CD8-positive, alpha-beta memory T cell (primary cell): ENCODE data around the gene PIMREG. TPM values are rescaled to one million over a fixed set of nuclear protein-coding genes. Genes with fewer than 3 reads are reported as not detected.

Source experiments
- CTCF ChIA-PET: fragments of 350-600 bp; sonication (Branson Sonifier 250); formaldehyde crosslinking; loops from one replicate; lab custom pipeline; 2021; ENCODE audit warnings: antibody characterized with exemption; lab: Charles Lee
- POLR2A ChIA-PET: fragments of 350-600 bp; sonication (Branson Sonifier 250); formaldehyde crosslinking; loops from one replicate; lab custom pipeline; 2021; ENCODE audit warnings: antibody characterized with exemption; lab: Charles Lee
- DNase-seq, 5 donors: peaks; one replicate each; pipeline versions ENCODE4 v3.0.0 to v3.0.0-alpha.2; 2020 to 2022; ENCODE audit warnings: mixed read lengths in 1 of 5
- H3K27ac ChIP-seq: one replicate; pipeline ENCODE4 v1.7.0; 2013; ENCODE audit warnings: low read depth, mild to moderate bottlenecking, low read length, moderate library complexity
- H3K27me3 ChIP-seq: 2 replicates; pipeline ENCODE4 v1.7.0; 2013; ENCODE audit warnings: low read length, mild to moderate bottlenecking; ENCODE audit not compliant: insufficient read depth, poor library complexity, severe bottlenecking
- H3K36me3 ChIP-seq: 2 replicates; pipeline ENCODE4 v1.7.0; 2013; ENCODE audit warnings: mild to moderate bottlenecking, low read length, moderate library complexity; ENCODE audit not compliant: insufficient read depth
- H3K4me1 ChIP-seq: 2 replicates; pipeline ENCODE4 v1.7.0; 2013; ENCODE audit warnings: mild to moderate bottlenecking, low read length, moderate library complexity; ENCODE audit not compliant: insufficient read depth
- H3K4me3 ChIP-seq: 2 replicates; pipeline ENCODE4 v1.7.0; 2013; ENCODE audit warnings: mild to moderate bottlenecking, low read length
- H3K9me3 ChIP-seq: 2 replicates; pipeline ENCODE4 v1.7.0; 2013; ENCODE audit warnings: mild to moderate bottlenecking, low read length
- H3K27ac Mint-ChIP-seq, 8 donors: one replicate each; pipeline ENCODE4 v1.8.0; 2020 to 2021; ENCODE audit warnings: mixed read lengths in 8 of 8, mild to moderate bottlenecking in 6 of 8, inconsistent platforms in 3 of 8, moderate library complexity in 3 of 8
- H3K27me3 Mint-ChIP-seq, 2 donors: one replicate each; pipeline ENCODE4 v1.8.0; 2020 to 2021; ENCODE audit warnings: mixed read lengths in 2 of 2, mild to moderate bottlenecking in 1 of 2, moderate library complexity in 1 of 2
- H3K36me3 Mint-ChIP-seq, 3 donors: one replicate each; pipeline ENCODE4 v1.8.0; 2020 to 2021; ENCODE audit warnings: mixed read lengths in 3 of 3, inconsistent platforms in 1 of 3, mild to moderate bottlenecking in 1 of 3
- H3K4me1 Mint-ChIP-seq, 3 donors: one replicate each; pipeline ENCODE4 v1.8.0; 2020 to 2021; ENCODE audit warnings: mixed read lengths in 3 of 3, inconsistent platforms in 1 of 3, mild to moderate bottlenecking in 1 of 3
- H3K4me3 Mint-ChIP-seq, 7 donors: one replicate each; pipeline ENCODE4 v1.8.0; 2020 to 2021; ENCODE audit warnings: mixed read lengths in 7 of 7, mild to moderate bottlenecking in 6 of 7, moderate library complexity in 4 of 7, inconsistent platforms in 2 of 7
- H3K9me3 Mint-ChIP-seq, 5 donors: one replicate each; pipeline ENCODE4 v1.8.0; 2020 to 2022; ENCODE audit warnings: mixed read lengths in 5 of 5, mild to moderate bottlenecking in 3 of 5, moderate library complexity in 2 of 5, inconsistent platforms in 1 of 5
- polyA plus RNA-seq: library from polyadenylated mRNA; unstranded; fragments of 300-500 nt; fragmentation: Illumina TruSeq; gene quantifications from one replicate; pipeline ENCODE4 v1.2.3, GENCODE V29; 2021
- total RNA-seq, 2 experiments: library from RNA; stranded (reverse); gene quantifications; one replicate each; pipeline ENCODE4 v1.2.3, GENCODE V29; 2021

Gene PIMREG
- total and polyA plus RNA-seq, 3 experiments from 2014 or later, result 1.6 to 1.8 TPM; not detected in 1

- H3K4me3 ChIP-seq, result no peak overlapping the region
- DNase-seq, result no peak
- Mint-ChIP-seq H3K4me1 (peaks cover 8 to 16% (median 11%) of the 10 kb centered on the region in 3 donors), H3K4me3 (no peak overlapping the region), H3K36me3 (peaks cover 0 to 15% (median 0%) of the 10 kb centered on the region in 3 donors), H3K27ac (peak overlapping the region in 1 of 8 donors; percentile 29), H3K9me3 (peaks cover 5 to 17% (median 13%) of the 10 kb centered on the region in 5 donors), H3K27me3 (peaks cover 3 to 4% of the 10 kb centered on the region in 2 donors)
- H3K4me1 ChIP-seq, result peaks cover 16% of the 10 kb centered on the region
- no peaks in the 10 kb centered on the region for H3K9me3 ChIP-seq
- ChIA-PET POLR2A (no interaction called here), CTCF (no interaction called here)
- H3K27ac ChIP-seq, result no peak overlapping the region
- no peaks in the 10 kb centered on the region for H3K36me3 ChIP-seq
- H3K27me3 ChIP-seq, result no peaks in the 10 kb centered on the region
Measured at GRCh38 chr17:6429266-6429665, 15.0 kb upstream of the PIMREG start.

GRCh38 chr17:6430769-6431168 lies 13.5 kb upstream of the PIMREG start:
- no peak overlapping the region for H3K4me3 ChIP-seq
- Mint-ChIP-seq H3K27me3 (peaks cover 3 to 4% of the 10 kb centered on the region in 2 donors), H3K4me1 (peaks cover 8 to 16% (median 11%) of the 10 kb centered on the region in 3 donors), H3K9me3 (peaks cover 5 to 17% (median 13%) of the 10 kb centered on the region in 5 donors), H3K27ac (no peak overlapping the region), H3K36me3 (peaks cover 0 to 15% (median 0%) of the 10 kb centered on the region in 3 donors), H3K4me3 (no peak overlapping the region)
- DNase-seq, result no peak
- H3K9me3 ChIP-seq, result no peaks in the 10 kb centered on the region
- ChIA-PET POLR2A (no interaction called here), CTCF (interaction anchor here (0.8 to 2.2 kb wide), 2 partner anchors 838 to 839 kb away, joined by 3 to 5 read pairs; no protein-coding TSS in a partner anchor)
- peaks cover 16% of the 10 kb centered on the region for H3K4me1 ChIP-seq
- H3K27ac ChIP-seq, result no peak overlapping the region
- H3K27me3 ChIP-seq, result no peaks in the 10 kb centered on the region
- no peaks in the 10 kb centered on the region for H3K36me3 ChIP-seq

GRCh38 chr17:6435051-6435450 lies 9.2 kb upstream of the PIMREG start, which contains the start of gene AIPL1:
AIPL1 (minus strand) TSS chr17:6435121; CDS start chr17:6435104, 17 bp downstream.
- peaks cover 0 to 4% (median 2%) of the 10 kb centered on the region in 3 donors for H3K4me1 Mint-ChIP-seq
- ChIA-PET POLR2A (no interaction called here), CTCF (interaction anchor here (1.1 to 1.4 kb wide), 5 partner anchors 11 to 848 kb away, joined by 3 to 4 read pairs (median 3); no protein-coding TSS in a partner anchor)
- peaks cover 0 to 15% (median 0%) of the 10 kb centered on the region in 3 donors for H3K36me3 Mint-ChIP-seq
- no peak for DNase-seq
- H3K9me3 ChIP-seq, result no peaks in the 10 kb centered on the region
- H3K27ac ChIP-seq, result no peak within 1 kb of the TSS
- H3K9me3 Mint-ChIP-seq, result peaks cover 5 to 12% (median 9%) of the 10 kb centered on the region in 5 donors
- no peaks in the 10 kb centered on the region for H3K36me3 ChIP-seq
- no peaks in the 10 kb centered on the region for H3K4me1 ChIP-seq
- no peak within 1 kb of the TSS for H3K4me3 Mint-ChIP-seq
- no peak within 1 kb of the TSS for H3K4me3 ChIP-seq
- peaks cover 17 to 39% of the 10 kb centered on the region in 2 donors for H3K27me3 Mint-ChIP-seq
- peaks cover 4% of the 10 kb centered on the region for H3K27me3 ChIP-seq
- no peak within 1 kb of the TSS for H3K27ac Mint-ChIP-seq

- no peaks in the 10 kb centered on the region for H3K4me1 ChIP-seq
- H3K27ac ChIP-seq, result no peak overlapping the region
- H3K9me3 ChIP-seq, result no peaks in the 10 kb centered on the region
- DNase-seq, result peak; percentile 26 to 71 (median 42)
- peaks cover 0 to 4% (median 2%) of the 10 kb centered on the region in 3 donors for H3K4me1 Mint-ChIP-seq
- H3K27me3 ChIP-seq, result peaks cover 4% of the 10 kb centered on the region
- ChIA-PET CTCF (interaction anchor here (1.1 to 1.6 kb wide), 9 partner anchors 9 to 849 kb away, joined by 3 to 12 read pairs (median 4); partner anchors contain the start of gene PIMREG), POLR2A (interaction anchor here (0.7 kb wide), 1 partner anchor 844 kb away, joined by 3 read pairs; no protein-coding TSS in a partner anchor)
- H3K4me3 ChIP-seq, result no peak overlapping the region
- no peak overlapping the region for H3K4me3 Mint-ChIP-seq
- H3K27ac Mint-ChIP-seq, result no peak overlapping the region
- H3K9me3 Mint-ChIP-seq, result peaks cover under 1 to 8% (median 5%) of the 10 kb centered on the region in 5 donors
- H3K27me3 Mint-ChIP-seq, result peaks cover 17 to 46% of the 10 kb centered on the region in 2 donors
- H3K36me3 Mint-ChIP-seq, result peaks cover 0 to 11% (median 0%) of the 10 kb centered on the region in 3 donors
- H3K36me3 ChIP-seq, result no peaks in the 10 kb centered on the region
Measured at GRCh38 chr17:6435968-6436367, 8.3 kb upstream of the PIMREG start.

- H3K4me1 Mint-ChIP-seq, result peaks cover 0 to 4% (median 2%) of the 10 kb centered on the region in 3 donors
Measured at GRCh38 chr17:6437466-6437865, 6.8 kb upstream of the PIMREG start.

GRCh38 chr17:6437956-6438355 lies 6.3 kb upstream of the PIMREG start:
- peaks cover 17 to 42% of the 10 kb centered on the region in 2 donors for H3K27me3 Mint-ChIP-seq
- H3K27ac Mint-ChIP-seq, result no peak overlapping the region
- H3K4me3 Mint-ChIP-seq, result no peak overlapping the region
- Histone ChIP-seq H3K4me3 (no peak overlapping the region), H3K36me3 (no peaks in the 10 kb centered on the region), H3K27ac (no peak overlapping the region), H3K9me3 (no peaks in the 10 kb centered on the region), H3K4me1 (no peaks in the 10 kb centered on the region), H3K27me3 (peaks cover 4% of the 10 kb centered on the region)
- H3K9me3 Mint-ChIP-seq, result no peaks in the 10 kb centered on the region
- peaks cover 0 to 4% (median 2%) of the 10 kb centered on the region in 3 donors for H3K4me1 Mint-ChIP-seq
- CTCF ChIA-PET, result no interaction called here
- peaks cover 0 to 4% (median 0%) of the 10 kb centered on the region in 3 donors for H3K36me3 Mint-ChIP-seq
- POLR2A ChIA-PET, result no interaction called here
- DNase-seq, result no peak

More at GRCh38 chr17:6437466-6437865, 6.8 kb upstream of the PIMREG start:
- Histone ChIP-seq H3K36me3 (no peaks in the 10 kb centered on the region), H3K27me3 (peaks cover 4% of the 10 kb centered on the region), H3K4me3 (no peak overlapping the region), H3K4me1 (no peaks in the 10 kb centered on the region), H3K27ac (no peak overlapping the region), H3K9me3 (no peaks in the 10 kb centered on the region)
- no peak overlapping the region for H3K4me3 Mint-ChIP-seq
- H3K9me3 Mint-ChIP-seq, result no peaks in the 10 kb centered on the region
- peaks cover 0 to 4% (median 0%) of the 10 kb centered on the region in 3 donors for H3K36me3 Mint-ChIP-seq
- H3K27me3 Mint-ChIP-seq, result peaks cover 17 to 42% of the 10 kb centered on the region in 2 donors
- DNase-seq, result no peak
- no peak overlapping the region for H3K27ac Mint-ChIP-seq
- ChIA-PET CTCF (interaction anchor here (1.5 kb wide), 1 partner anchor 845 kb away, joined by 6 read pairs; no protein-coding TSS in a partner anchor), POLR2A (no interaction called here)

- Mint-ChIP-seq H3K4me1 (peaks cover 13 to 19% (median 14%) of the 10 kb centered on the region in 3 donors), H3K36me3 (peaks cover 0 to 4% (median 0%) of the 10 kb centered on the region in 3 donors)
- CTCF ChIA-PET, result no interaction called here
Measured at GRCh38 chr17:6439951-6440350, 4.3 kb upstream of the PIMREG start.

GRCh38 chr17:6442775-6443174 lies 1.5 kb upstream of the PIMREG start:
- CTCF ChIA-PET, result no interaction called here
- H3K9me3 Mint-ChIP-seq, result peaks cover 0 to 4% (median 0%) of the 10 kb centered on the region in 5 donors
- Histone ChIP-seq H3K27ac (no peak overlapping the region), H3K36me3 (no peaks in the 10 kb centered on the region), H3K9me3 (no peaks in the 10 kb centered on the region), H3K4me1 (peaks cover 4% of the 10 kb centered on the region), H3K27me3 (no peaks in the 10 kb centered on the region), H3K4me3 (no peak overlapping the region)
- H3K27ac Mint-ChIP-seq, result no peak overlapping the region
- DNase-seq, result no peak
- H3K36me3 Mint-ChIP-seq, result peaks cover 0 to 4% (median 0%) of the 10 kb centered on the region in 3 donors
- POLR2A ChIA-PET, result no interaction called here
- H3K27me3 Mint-ChIP-seq, result peaks cover 10 to 24% of the 10 kb centered on the region in 2 donors
- H3K4me3 Mint-ChIP-seq, result peak overlapping the region in 3 of 7 donors; percentile 61 to 91 (median 87)
- H3K4me1 Mint-ChIP-seq, result peaks cover 12 to 14% (median 14%) of the 10 kb centered on the region in 3 donors

More at GRCh38 chr17:6439951-6440350, 4.3 kb upstream of the PIMREG start:
- no peak for DNase-seq
- Histone ChIP-seq H3K27ac (no peak overlapping the region), H3K27me3 (peaks cover 4% of the 10 kb centered on the region), H3K4me3 (no peak overlapping the region), H3K9me3 (no peaks in the 10 kb centered on the region), H3K4me1 (peaks cover 4% of the 10 kb centered on the region), H3K36me3 (no peaks in the 10 kb centered on the region)
- Mint-ChIP-seq H3K4me3 (no peak overlapping the region), H3K27ac (no peak overlapping the region), H3K27me3 (peaks cover 15 to 42% of the 10 kb centered on the region in 2 donors), H3K9me3 (peaks cover 0 to 4% (median 0%) of the 10 kb centered on the region in 5 donors)
- POLR2A ChIA-PET, result no interaction called here
